Measurements from ENCODE around the gene BBS12. TPM values are rescaled to one million over a fixed set of nuclear protein-coding genes. Genes with fewer than 3 reads are reported as not detected.

The BBS12 gene
- total RNA-seq, 6 experiments from 2014 or later: 0.25 to 1.1 (median 0.65) TPM

DNA sequence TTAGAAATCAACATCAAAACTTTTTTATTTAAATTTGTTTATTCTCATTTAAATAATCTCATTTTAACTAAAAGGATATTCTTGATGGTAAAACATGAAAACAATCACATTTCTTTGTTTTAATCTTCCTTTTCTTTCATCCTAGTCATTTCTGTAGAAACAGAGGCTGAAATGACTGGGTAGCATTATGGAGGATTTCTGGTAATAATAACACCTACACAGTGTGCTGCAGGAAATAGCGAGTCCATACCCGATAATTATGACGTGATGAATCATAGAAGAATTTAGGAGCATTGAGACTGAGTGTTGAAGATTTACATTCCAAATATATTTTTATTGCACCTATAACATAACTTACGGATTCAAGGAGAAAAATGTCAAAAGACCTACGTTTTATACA lies 31.4 kb upstream of the BBS12 start:
- 66% methylated on average over 5 of the region's 5 CpGs for WGBS (ENCODE audit: insufficient coverage, low coverage, low lambda C conversion rate, missing lambda C conversion rate)
- no peaks in the 10 kb centered on the region for H3K27me3 ChIP-seq
- H3K9me3 ChIP-seq: no peaks in the 10 kb centered on the region
- DNase-seq: no peak
- no peak for ATAC-seq
- H3K27ac ChIP-seq: no peak overlapping the region
- H3K4me3 ChIP-seq: no peak overlapping the region
- no peaks in the 10 kb centered on the region for H3K4me1 ChIP-seq
- intact Hi-C loops (cut with DNase I): no loop called here
- H3K36me3 ChIP-seq: no peaks in the 10 kb centered on the region
- TF ChIP-seq, protein P1, sequence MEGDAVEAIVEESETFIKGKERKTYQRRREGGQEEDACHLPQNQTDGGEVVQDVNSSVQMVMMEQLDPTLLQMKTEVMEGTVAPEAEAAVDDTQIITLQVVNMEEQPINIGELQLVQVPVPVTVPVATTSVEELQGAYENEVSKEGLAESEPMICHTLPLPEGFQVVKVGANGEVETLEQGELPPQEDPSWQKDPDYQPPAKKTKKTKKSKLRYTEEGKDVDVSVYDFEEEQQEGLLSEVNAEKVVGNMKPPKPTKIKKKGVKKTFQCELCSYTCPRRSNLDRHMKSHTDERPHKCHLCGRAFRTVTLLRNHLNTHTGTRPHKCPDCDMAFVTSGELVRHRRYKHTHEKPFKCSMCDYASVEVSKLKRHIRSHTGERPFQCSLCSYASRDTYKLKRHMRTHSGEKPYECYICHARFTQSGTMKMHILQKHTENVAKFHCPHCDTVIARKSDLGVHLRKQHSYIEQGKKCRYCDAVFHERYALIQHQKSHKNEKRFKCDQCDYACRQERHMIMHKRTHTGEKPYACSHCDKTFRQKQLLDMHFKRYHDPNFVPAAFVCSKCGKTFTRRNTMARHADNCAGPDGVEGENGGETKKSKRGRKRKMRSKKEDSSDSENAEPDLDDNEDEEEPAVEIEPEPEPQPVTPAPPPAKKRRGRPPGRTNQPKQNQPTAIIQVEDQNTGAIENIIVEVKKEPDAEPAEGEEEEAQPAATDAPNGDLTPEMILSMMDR (IDR thresholded peaks at IDR 0.05): no peak
- TF ChIP-seq POLR2A (IDR thresholded peaks at IDR 0.05): no peak

DNA sequence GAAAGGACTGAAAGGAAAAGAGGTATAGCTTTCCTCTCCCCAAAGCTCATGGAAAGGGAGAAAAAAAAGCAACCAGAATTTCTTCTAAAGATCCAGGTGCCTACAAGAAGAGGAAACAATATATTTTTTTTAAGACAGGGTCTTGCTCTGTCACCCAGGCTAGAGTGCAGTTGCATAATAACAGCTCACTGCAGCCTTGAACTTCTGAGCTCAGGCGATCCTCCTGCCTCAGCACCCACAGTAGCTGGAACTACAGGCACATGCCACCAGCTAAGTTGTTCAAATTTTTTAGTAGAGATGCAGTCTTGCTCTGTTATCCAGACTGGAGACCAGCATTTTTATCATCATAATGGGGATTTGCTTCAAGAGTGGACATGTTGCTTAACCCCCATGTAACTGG lies 30.5 kb upstream of the BBS12 start:
- Histone ChIP-seq H3K27me3 (no peaks in the 10 kb centered on the region), H3K4me3 (no peak overlapping the region), H3K27ac (no peak overlapping the region), H3K4me1 (no peaks in the 10 kb centered on the region), H3K9me3 (no peaks in the 10 kb centered on the region), H3K36me3 (no peaks in the 10 kb centered on the region)
- TF ChIP-seq, protein P1 (IDR thresholded peaks at IDR 0.05): no peak
- TF ChIP-seq POLR2A (IDR thresholded peaks at IDR 0.05): no peak
- DNase-seq (no peak), ATAC-seq (no peak)
- intact Hi-C loops (cut with DNase I): no loop called here
- WGBS (ENCODE audit: insufficient coverage, low coverage, low lambda C conversion rate, missing lambda C conversion rate): 0% methylated on average over 1 of the region's 1 CpG

DNA sequence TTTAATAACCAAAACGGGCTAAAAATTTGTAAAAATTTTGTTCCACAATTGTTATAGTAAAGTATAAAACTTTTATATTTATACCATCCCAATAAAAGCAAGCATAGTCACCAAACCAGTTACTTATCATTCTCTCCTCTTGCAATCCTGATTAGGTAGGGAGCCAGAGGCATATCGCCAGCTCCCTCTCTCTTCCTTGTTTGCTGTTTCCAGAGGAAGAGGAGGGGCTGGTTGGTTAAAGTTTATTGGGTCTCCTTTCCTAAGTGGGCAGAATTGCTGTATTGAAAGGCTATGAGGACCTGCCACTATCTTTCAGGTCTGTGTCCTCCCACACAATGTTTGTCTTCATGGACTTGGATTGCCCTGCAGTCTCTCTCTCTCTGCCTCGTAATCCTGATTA lies 29.6 kb upstream of the BBS12 start:
- TF ChIP-seq POLR2A (IDR thresholded peaks at IDR 0.05): no peak
- TF ChIP-seq, protein P1 (IDR thresholded peaks at IDR 0.05): no peak
- Histone ChIP-seq H3K4me3 (no peak overlapping the region), H3K36me3 (no peaks in the 10 kb centered on the region), H3K4me1 (no peaks in the 10 kb centered on the region), H3K9me3 (no peaks in the 10 kb centered on the region), H3K27me3 (no peaks in the 10 kb centered on the region), H3K27ac (no peak overlapping the region)
- intact Hi-C loops (cut with DNase I): no loop called here
- DNase-seq (no peak), ATAC-seq (peak in 1 of 4 donors; percentile 57)
- WGBS (ENCODE audit: insufficient coverage, low coverage, low lambda C conversion rate, missing lambda C conversion rate): 32% methylated on average over 3 of the region's 3 CpGs

DNA sequence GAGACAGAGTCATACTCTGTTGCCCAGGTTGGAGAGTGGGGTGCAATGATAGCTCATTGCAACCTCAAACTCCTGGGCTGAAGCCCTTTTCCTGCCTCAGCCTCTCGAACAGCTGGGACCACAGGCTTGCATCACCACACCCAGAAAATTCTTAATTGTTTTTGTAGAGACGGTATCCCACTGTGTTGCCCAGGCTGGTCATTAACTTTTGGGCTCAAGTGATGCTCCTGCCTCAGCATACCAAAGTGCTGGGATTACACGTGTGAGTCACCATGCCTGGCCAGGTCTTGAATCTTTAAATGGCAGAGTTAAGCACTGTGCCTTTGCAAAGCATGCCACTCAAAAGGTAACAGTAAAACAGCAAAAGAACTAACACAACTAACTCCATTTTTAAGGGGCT lies 28.6 kb upstream of the BBS12 start:
- no peaks in the 10 kb centered on the region for H3K9me3 ChIP-seq
- WGBS (ENCODE audit: insufficient coverage, low coverage, low lambda C conversion rate, missing lambda C conversion rate): 61% methylated on average over 3 of the region's 3 CpGs
- no peaks in the 10 kb centered on the region for H3K27me3 ChIP-seq
- H3K4me3 ChIP-seq: no peak overlapping the region
- intact Hi-C loops (cut with DNase I): no loop called here
- H3K4me1 ChIP-seq: no peaks in the 10 kb centered on the region
- H3K36me3 ChIP-seq: no peaks in the 10 kb centered on the region
- ATAC-seq (no peak), DNase-seq (no peak)
- H3K27ac ChIP-seq: no peak overlapping the region
- TF ChIP-seq, protein P1 (IDR thresholded peaks at IDR 0.05): no peak
- TF ChIP-seq POLR2A (IDR thresholded peaks at IDR 0.05): no peak

DNA sequence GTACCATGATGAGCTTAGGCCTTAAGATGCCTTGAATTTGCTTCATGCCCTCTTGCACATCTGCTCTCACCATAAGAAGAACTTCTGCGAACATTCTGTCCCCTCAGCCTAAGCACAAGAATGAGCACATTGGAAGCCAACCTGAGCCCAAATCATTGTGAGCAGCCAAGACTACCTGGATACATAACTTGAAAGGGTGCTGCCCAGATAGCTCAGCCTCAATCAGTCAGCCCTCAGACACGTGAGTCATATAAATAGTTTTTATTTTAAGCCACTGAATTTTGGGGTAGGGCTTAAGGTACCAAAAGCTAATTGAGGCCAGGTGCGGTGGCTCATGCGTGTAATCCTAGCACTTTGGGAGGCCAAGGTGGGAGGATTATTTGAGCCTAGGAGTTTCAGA lies 27.5 kb upstream of the BBS12 start:
- no peaks in the 10 kb centered on the region for H3K4me1 ChIP-seq
- intact Hi-C loops (cut with DNase I): no loop called here
- TF ChIP-seq, protein P1 (IDR thresholded peaks at IDR 0.05): no peak
- no peak for TF ChIP-seq POLR2A (IDR thresholded peaks at IDR 0.05)
- WGBS (ENCODE audit: insufficient coverage, low coverage, low lambda C conversion rate, missing lambda C conversion rate): 86% methylated on average over 4 of the region's 4 CpGs
- H3K4me3 ChIP-seq: no peak overlapping the region
- no peaks in the 10 kb centered on the region for H3K36me3 ChIP-seq
- H3K9me3 ChIP-seq: no peaks in the 10 kb centered on the region
- no peaks in the 10 kb centered on the region for H3K27me3 ChIP-seq
- ATAC-seq: no peak
- H3K27ac ChIP-seq: no peak overlapping the region
- DNase-seq: no peak
